ENCODE measurements around the gene GGACT. TPM values are rescaled to one million over a fixed set of nuclear protein-coding genes. Genes with fewer than 3 reads are reported as not detected.

The GGACT gene
- total RNA-seq, 3 donors from 2014 or later (not counting 1 experiment from before 2014, with no cell fraction given) = 8.8 to 16.4 (median 15.1) TPM

DNA sequence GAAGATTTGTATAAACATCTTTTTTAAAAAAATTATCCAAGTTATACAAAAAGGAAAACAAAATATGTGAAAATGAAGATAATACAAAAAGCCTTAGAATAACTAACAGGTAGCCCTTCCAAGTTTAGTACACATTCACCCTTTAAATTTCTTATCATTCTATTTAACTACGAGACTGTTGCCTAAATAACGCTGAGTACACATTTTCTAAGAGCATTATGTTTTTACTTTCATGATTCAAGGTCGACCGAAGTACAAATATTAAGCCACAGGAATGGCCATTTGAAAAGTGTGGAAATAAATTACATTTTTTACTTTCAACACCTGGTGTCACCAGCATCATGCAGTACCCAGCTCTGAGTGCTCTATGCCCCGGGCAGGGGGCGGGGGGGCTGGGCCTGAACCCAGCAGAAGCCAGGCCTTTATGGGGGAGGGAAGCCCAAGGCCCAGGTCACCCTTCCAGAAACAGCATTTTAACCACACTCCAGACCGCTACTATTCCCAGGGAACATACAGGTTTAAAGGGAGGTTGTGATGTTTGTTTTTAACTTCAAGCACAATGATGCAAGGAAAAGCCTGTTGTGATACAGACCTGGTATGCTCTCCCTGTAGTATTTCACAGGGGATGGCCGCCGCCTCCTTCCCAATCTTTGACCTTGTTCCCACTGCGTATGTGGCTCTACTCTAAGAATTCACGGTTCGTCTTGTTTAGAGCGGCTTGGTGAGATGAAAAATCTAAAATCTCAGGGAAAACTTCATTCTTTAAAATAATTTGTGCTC lies 24.0 kb downstream of the GGACT start:
- H3K4me1 ChIP-seq (ENCODE audit: control insufficient read depth, insufficient read depth, low read length) = no peaks in the 10 kb centered on the region
- DNase-seq (no peak), ATAC-seq (no peak)
- Mint-ChIP-seq H3K27ac (no peak overlapping the region), H3K27me3 (ENCODE audit: low read depth in 2 of 2) (no peaks in the 10 kb centered on the region), H3K36me3 (no peaks in the 10 kb centered on the region), H3K4me3 (no peak overlapping the region), H3K4me1 (peaks cover 4 to 16% of the 10 kb centered on the region in 2 donors), H3K9me3 (no peaks in the 10 kb centered on the region)
- no peak overlapping the region for H3K4me3 ChIP-seq (ENCODE audit: low read length)
- H3K27me3 ChIP-seq (ENCODE audit: control insufficient read depth, insufficient read depth, low read length) = no peaks in the 10 kb centered on the region
- H3K9me3 ChIP-seq (ENCODE audit: control insufficient read depth, insufficient read depth, low read length) = no peaks in the 10 kb centered on the region
- no peak overlapping the region for H3K27ac ChIP-seq (ENCODE audit: low read length)
- intact Hi-C loops (cut with micrococcal nuclease) = no loop called here
- no peaks in the 10 kb centered on the region for H3K36me3 ChIP-seq (ENCODE audit: control insufficient read depth, insufficient read depth, low read length)
- TF ChIP-seq CTCF (IDR thresholded peaks at IDR 0.05) = no peak
- WGBS (ENCODE audit: insufficient coverage) = 90% methylated on average over 12 of the region's 13 CpGs

DNA sequence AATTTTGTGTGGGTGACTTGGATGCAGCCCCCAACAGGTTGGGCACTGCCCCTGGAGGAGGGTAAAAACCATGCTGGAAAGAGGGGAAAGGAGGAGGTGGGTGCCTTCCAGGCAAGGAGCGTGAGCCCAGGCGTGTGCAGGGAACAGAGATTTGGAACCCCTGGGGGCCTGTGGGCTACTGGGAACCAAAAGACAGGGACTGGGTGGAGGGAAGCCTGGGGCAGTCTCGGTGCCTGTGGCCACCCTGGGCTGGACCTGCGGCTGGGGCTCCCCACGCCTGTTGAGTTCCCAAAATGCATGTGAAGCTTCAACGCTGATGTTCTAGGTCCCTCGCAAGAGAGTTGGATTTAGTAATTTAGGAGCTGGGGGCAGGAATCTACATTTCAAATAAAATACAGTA lies 24.8 kb downstream of the GGACT start:
- no peak for TF ChIP-seq CTCF (IDR thresholded peaks at IDR 0.05)
- Histone ChIP-seq H3K9me3 (ENCODE audit: control insufficient read depth, insufficient read depth, low read length) (no peaks in the 10 kb centered on the region), H3K4me1 (ENCODE audit: control insufficient read depth, insufficient read depth, low read length) (no peaks in the 10 kb centered on the region), H3K27ac (ENCODE audit: low read length) (no peak overlapping the region), H3K36me3 (ENCODE audit: control insufficient read depth, insufficient read depth, low read length) (no peaks in the 10 kb centered on the region), H3K27me3 (ENCODE audit: control insufficient read depth, insufficient read depth, low read length) (no peaks in the 10 kb centered on the region), H3K4me3 (ENCODE audit: low read length) (no peak overlapping the region)
- intact Hi-C loops (cut with micrococcal nuclease) = no loop called here
- no peak overlapping the region for H3K27ac Mint-ChIP-seq
- no peak for ATAC-seq
- no peaks in the 10 kb centered on the region for H3K9me3 Mint-ChIP-seq
- 96% methylated on average over 7 of the region's 7 CpGs for WGBS (ENCODE audit: insufficient coverage)
- H3K4me3 Mint-ChIP-seq = no peak overlapping the region
- no peaks in the 10 kb centered on the region for H3K27me3 Mint-ChIP-seq (ENCODE audit: low read depth in 2 of 2)
- peaks cover 4 to 16% of the 10 kb centered on the region in 2 donors for H3K4me1 Mint-ChIP-seq
- DNase-seq = no peak
- no peaks in the 10 kb centered on the region for H3K36me3 Mint-ChIP-seq

DNA sequence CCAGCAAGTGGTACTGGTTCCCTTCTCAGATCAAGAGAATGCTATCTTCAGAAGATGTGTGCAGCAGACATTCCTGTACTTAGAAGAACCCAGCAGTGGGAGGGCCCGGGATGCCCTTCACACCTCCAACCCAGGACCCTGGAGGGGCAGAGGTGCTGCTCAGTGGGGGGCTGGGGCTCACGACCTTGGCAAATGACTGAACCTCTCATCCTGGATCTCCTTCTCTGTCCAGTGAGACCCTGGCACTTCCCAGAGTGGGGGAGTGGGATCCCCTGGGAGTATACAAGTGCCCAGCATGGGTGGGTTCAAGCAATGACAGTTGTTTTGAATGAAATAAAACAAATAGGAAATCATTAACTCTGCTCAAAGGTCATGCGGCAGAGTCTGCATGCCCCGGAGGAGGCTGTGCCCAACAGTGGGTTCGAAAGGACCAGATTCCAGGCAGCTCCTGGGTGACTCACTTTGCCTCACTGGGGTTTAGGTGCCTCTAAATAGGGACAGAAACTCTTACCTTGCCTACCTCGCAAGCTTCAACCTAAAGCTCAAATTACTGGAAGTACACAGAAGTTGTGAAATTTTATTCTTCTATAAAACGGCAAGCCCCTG lies 26.9 kb downstream of the GGACT start:
- no peaks in the 10 kb centered on the region for H3K9me3 Mint-ChIP-seq
- H3K4me3 ChIP-seq (ENCODE audit: low read length) = no peak overlapping the region
- H3K4me3 Mint-ChIP-seq = no peak overlapping the region
- H3K36me3 Mint-ChIP-seq = no peaks in the 10 kb centered on the region
- DNase-seq = no peak
- H3K9me3 ChIP-seq (ENCODE audit: control insufficient read depth, insufficient read depth, low read length) = no peaks in the 10 kb centered on the region
- no peaks in the 10 kb centered on the region for H3K27me3 ChIP-seq (ENCODE audit: control insufficient read depth, insufficient read depth, low read length)
- no peak for ATAC-seq
- H3K4me1 Mint-ChIP-seq = peaks cover 8 to 21% of the 10 kb centered on the region in 2 donors
- intact Hi-C loops (cut with micrococcal nuclease) = no loop called here
- no peaks in the 10 kb centered on the region for H3K4me1 ChIP-seq (ENCODE audit: control insufficient read depth, insufficient read depth, low read length)
- no peaks in the 10 kb centered on the region for H3K36me3 ChIP-seq (ENCODE audit: control insufficient read depth, insufficient read depth, low read length)
- H3K27me3 Mint-ChIP-seq (ENCODE audit: low read depth in 2 of 2) = no peaks in the 10 kb centered on the region
- 64% methylated on average over 7 of the region's 7 CpGs for WGBS (ENCODE audit: insufficient coverage)
- no peak overlapping the region for H3K27ac Mint-ChIP-seq
- no peak overlapping the region for H3K27ac ChIP-seq (ENCODE audit: low read length)
- TF ChIP-seq CTCF (IDR thresholded peaks at IDR 0.05) = no peak

All from natural killer cell (primary cell).